Natural killer cell treated with Interleukin-12 subunit alpha and Interleukin-12 subunit beta and Interleukin-15 and Interleukin-18, amount 100 ng/mL, for 72 hours (primary cell): ENCODE data around the gene CDCA5. TPM values are rescaled to one million over a fixed set of nuclear protein-coding genes. Genes with fewer than 3 reads are reported as not detected.

Experiments
- ATAC-seq, 2 donors: fragments of 150-1000 bp; cut with Tn5 transposase in 1 of 2; sonication (Bioruptor Pico), chemical (Tn5 transposase) in 1 of 2; 2 replicates each; pipeline ENCODE4 v1.10.0; 2021
- DNase-seq: peaks from one replicate; pipeline ENCODE4 v3.0.0; 2022; ENCODE audit warnings: low spot score
- H3K27ac Mint-ChIP-seq, 2 donors: 1 replicate in 1 of 2; 2 replicates in 1 of 2; pipeline ENCODE4 v1.8.0; 2022; ENCODE audit warnings: mixed read lengths in 2 of 2, mild to moderate bottlenecking in 1 of 2, moderate library complexity in 1 of 2
- H3K27me3 Mint-ChIP-seq, 2 donors: 1 replicate in 1 of 2; 2 replicates in 1 of 2; pipeline ENCODE4 v1.8.0; 2022; ENCODE audit warnings: mixed read lengths in 2 of 2
- H3K36me3 Mint-ChIP-seq: one replicate; pipeline ENCODE4 v1.8.0; 2022; ENCODE audit warnings: mixed read lengths
- H3K4me1 Mint-ChIP-seq, 2 donors: 1 replicate in 1 of 2; 2 replicates in 1 of 2; pipeline ENCODE4 v1.8.0; 2022; ENCODE audit warnings: low read depth in 2 of 2, mixed read lengths in 2 of 2, mild to moderate bottlenecking in 1 of 2
- H3K4me3 Mint-ChIP-seq: one replicate; pipeline ENCODE4 v1.8.0; 2022; ENCODE audit warnings: mixed read lengths
- H3K9me3 Mint-ChIP-seq: 2 replicates; pipeline ENCODE4 v1.8.0; 2022; ENCODE audit warnings: mixed read lengths
- total RNA-seq, 2 donors: library from RNA; stranded (reverse); gene quantifications; one replicate each; pipeline ENCODE4 v1.2.3, GENCODE V29; 2022

Gene CDCA5
- total RNA-seq, 2 donors from 2014 or later, result 59.2 to 140 TPM

- peak overlapping the region in 1 of 2 donors; percentile 95 for H3K27ac Mint-ChIP-seq
- H3K27me3 Mint-ChIP-seq, result no peaks in the 10 kb centered on the region
- DNase-seq, result no peak
- H3K4me3 Mint-ChIP-seq, result peak overlapping the region; percentile 86
- H3K9me3 Mint-ChIP-seq, result no peaks in the 10 kb centered on the region
- H3K4me1 Mint-ChIP-seq, result peaks cover 34 to 35% of the 10 kb centered on the region in 2 donors
- ATAC-seq, result no peak
- H3K36me3 Mint-ChIP-seq, result peaks cover 7% of the 10 kb centered on the region
Measured at GRCh38 chr11:65115361-65116082, 31.7 kb upstream of the CDCA5 start.

GRCh38 chr11:65114538-65115171, 30.8 kb upstream of the CDCA5 start:
- Mint-ChIP-seq H3K4me1 (peaks cover 32 to 33% of the 10 kb centered on the region in 2 donors), H3K27me3 (no peaks in the 10 kb centered on the region), H3K36me3 (peaks cover 7% of the 10 kb centered on the region), H3K4me3 (peak overlapping the region; percentile 12), H3K27ac (no peak overlapping the region), H3K9me3 (no peaks in the 10 kb centered on the region)
- no peak for ATAC-seq
- DNase-seq, result peak; percentile 53

GRCh38 chr11:65113839-65114238, 30.0 kb upstream of the CDCA5 start:
- no peaks in the 10 kb centered on the region for H3K27me3 Mint-ChIP-seq
- H3K36me3 Mint-ChIP-seq, result peaks cover 5% of the 10 kb centered on the region
- H3K4me1 Mint-ChIP-seq, result peaks cover 29 to 32% of the 10 kb centered on the region in 2 donors
- H3K27ac Mint-ChIP-seq, result peak overlapping the region; percentile 10 to 45
- H3K9me3 Mint-ChIP-seq, result no peaks in the 10 kb centered on the region
- H3K4me3 Mint-ChIP-seq, result peak overlapping the region; percentile 97
- DNase-seq, result peak; percentile 16
- ATAC-seq, result no peak

GRCh38 chr11:65113361-65113756, 29.5 kb upstream of the CDCA5 start:
- ATAC-seq (no peak), DNase-seq (peak; percentile 22)
- peak overlapping the region; percentile 10 to 45 for H3K27ac Mint-ChIP-seq
- H3K27me3 Mint-ChIP-seq, result no peaks in the 10 kb centered on the region
- H3K4me3 Mint-ChIP-seq, result peak overlapping the region; percentile 97
- peaks cover 25 to 30% of the 10 kb centered on the region in 2 donors for H3K4me1 Mint-ChIP-seq
- no peaks in the 10 kb centered on the region for H3K9me3 Mint-ChIP-seq
- peaks cover under 1% of the 10 kb centered on the region for H3K36me3 Mint-ChIP-seq

- Mint-ChIP-seq H3K36me3 (no peaks in the 10 kb centered on the region), H3K4me1 (peaks cover 21 to 27% of the 10 kb centered on the region in 2 donors), H3K4me3 (peak overlapping the region; percentile 97), H3K27ac (peak overlapping the region; percentile 10 to 45), H3K27me3 (no peaks in the 10 kb centered on the region), H3K9me3 (no peaks in the 10 kb centered on the region)
- peak; percentile 61 to 67 for ATAC-seq
- peak; percentile 78 for DNase-seq
Measured at GRCh38 chr11:65112546-65113360, 28.9 kb upstream of the CDCA5 start.

- Mint-ChIP-seq H3K4me1 (peaks cover 20 to 27% of the 10 kb centered on the region in 2 donors), H3K4me3 (peak within 1 kb of the TSS; percentile 97), H3K27me3 (no peaks in the 10 kb centered on the region), H3K36me3 (no peaks in the 10 kb centered on the region), H3K27ac (peak within 1 kb of the TSS; percentile 73 to 91), H3K9me3 (no peaks in the 10 kb centered on the region)
- ATAC-seq (peak; percentile 86 to 92), DNase-seq (peak; percentile 95)
Measured at GRCh38 chr11:65111744-65112545, 28.1 kb upstream of the CDCA5 start, which contains the start of gene TM7SF2. Gene TM7SF2 (plus strand): TSS chr11:65111872. CDS start chr11:65112016, 144 bp downstream.

GRCh38 chr11:65111159-65111743, 27.4 kb upstream of the CDCA5 start:
- Mint-ChIP-seq H3K9me3 (no peaks in the 10 kb centered on the region), H3K27ac (peak overlapping the region; percentile 73 to 91), H3K4me1 (peaks cover 20 to 29% of the 10 kb centered on the region in 2 donors), H3K4me3 (peak overlapping the region; percentile 97), H3K36me3 (no peaks in the 10 kb centered on the region), H3K27me3 (no peaks in the 10 kb centered on the region)
- ATAC-seq (no peak), DNase-seq (no peak)

- Mint-ChIP-seq H3K27ac (no peak overlapping the region), H3K4me3 (no peak overlapping the region)
Measured at GRCh38 chr11:65110354-65110861, 26.6 kb upstream of the CDCA5 start.

GRCh38 chr11:65109231-65110198, 25.7 kb upstream of the CDCA5 start:
- H3K4me1 Mint-ChIP-seq, result peaks cover 27 to 41% of the 10 kb centered on the region in 2 donors

More at GRCh38 chr11:65110354-65110861, 26.6 kb upstream of the CDCA5 start:
- ATAC-seq (peak; percentile 59 to 69), DNase-seq (peak; percentile 89)
- Mint-ChIP-seq H3K36me3 (no peaks in the 10 kb centered on the region), H3K9me3 (no peaks in the 10 kb centered on the region), H3K4me1 (peaks cover 26 to 35% of the 10 kb centered on the region in 2 donors), H3K27me3 (no peaks in the 10 kb centered on the region)

GRCh38 chr11:65108469-65109123, 24.8 kb upstream of the CDCA5 start:
- H3K4me3 Mint-ChIP-seq, result no peak overlapping the region
- no peak for ATAC-seq
- no peaks in the 10 kb centered on the region for H3K36me3 Mint-ChIP-seq
- H3K27ac Mint-ChIP-seq, result no peak overlapping the region
- no peaks in the 10 kb centered on the region for H3K27me3 Mint-ChIP-seq
- H3K4me1 Mint-ChIP-seq, result peaks cover 26 to 41% of the 10 kb centered on the region in 2 donors
- peak; percentile 60 for DNase-seq
- H3K9me3 Mint-ChIP-seq, result no peaks in the 10 kb centered on the region

More at GRCh38 chr11:65109231-65110198, 25.7 kb upstream of the CDCA5 start:
- DNase-seq (peak; percentile 60), ATAC-seq (no peak)
- H3K27me3 Mint-ChIP-seq, result no peaks in the 10 kb centered on the region
- no peaks in the 10 kb centered on the region for H3K36me3 Mint-ChIP-seq
- no peak overlapping the region for H3K4me3 Mint-ChIP-seq
- no peak overlapping the region for H3K27ac Mint-ChIP-seq
- no peaks in the 10 kb centered on the region for H3K9me3 Mint-ChIP-seq

GRCh38 chr11:65107751-65108468, 24.1 kb upstream of the CDCA5 start:
- H3K27me3 Mint-ChIP-seq, result no peaks in the 10 kb centered on the region
- H3K36me3 Mint-ChIP-seq, result no peaks in the 10 kb centered on the region
- ATAC-seq (no peak), DNase-seq (peak; percentile 51)
- H3K9me3 Mint-ChIP-seq, result no peaks in the 10 kb centered on the region
- peaks cover 21 to 36% of the 10 kb centered on the region in 2 donors for H3K4me1 Mint-ChIP-seq
- H3K4me3 Mint-ChIP-seq, result no peak overlapping the region
- H3K27ac Mint-ChIP-seq, result no peak overlapping the region
